Measurements from ENCODE around the gene SYNCRIP. TPM values are rescaled to one million over a fixed set of nuclear protein-coding genes. Genes with fewer than 3 reads are reported as not detected.

The SYNCRIP gene
- total and polyA plus RNA-seq, 2 donors (not counting 1 experiment from before 2014, with no cell fraction given): 29.2 to 44.3 TPM

DNA sequence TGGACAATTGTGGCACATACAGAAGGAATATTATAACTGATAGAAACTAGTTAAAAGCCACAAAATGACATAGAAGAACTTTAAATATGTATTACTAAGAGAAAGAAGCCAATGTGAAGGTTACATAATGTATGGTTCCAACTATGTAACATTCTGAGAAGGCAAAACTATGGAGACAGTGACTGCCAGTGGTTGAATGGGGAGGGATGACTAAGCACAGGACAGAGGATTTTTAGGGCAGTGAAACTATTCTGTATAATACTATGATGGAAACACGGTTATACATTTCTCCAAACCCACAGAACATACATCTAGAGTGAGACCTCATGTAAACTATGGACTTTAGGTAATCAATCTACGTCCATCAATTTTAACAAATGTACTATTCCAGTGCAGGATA is 22.4 kb downstream of the SYNCRIP start:
- Histone ChIP-seq H2AFZ (ENCODE audit: low read length) (no peak overlapping the region), H3K27me3 (ENCODE audit: control insufficient read depth, insufficient read depth, low read length) (no peaks in the 10 kb centered on the region), H3K4me2 (ENCODE audit: extremely low read depth, insufficient read depth, low read length) (no peak overlapping the region), H3K4me3 (replicated peaks in 1 of 4; ENCODE audit: control extremely low read depth in 1 of 4, insufficient read depth in 1 of 4, low read depth in 3 of 4, low read length in 4 of 4) (no peak overlapping the region), H4K20me1 (ENCODE audit: control insufficient read depth, extremely low read depth, insufficient read depth, low read length) (no peaks in the 10 kb centered on the region), H3K9ac (ENCODE audit: insufficient read depth, low read length) (no peak overlapping the region), H3K4me1 (ENCODE audit: control insufficient read depth, extremely low read depth, insufficient read depth, low read length) (no peaks in the 10 kb centered on the region), H3K79me2 (ENCODE audit: control insufficient read depth, insufficient read depth, low read length) (peaks cover 75% of the 10 kb centered on the region), H3K36me3 (ENCODE audit: control insufficient read depth, insufficient read depth, low read length) (peaks cover 15% of the 10 kb centered on the region), H3K9me3 (ENCODE audit: control insufficient read depth, insufficient read depth, low read depth, low read length) (no peaks in the 10 kb centered on the region), H3K27ac (ENCODE audit: insufficient read depth, low read length) (peak overlapping the region; percentile 6)
- DNase-seq (ENCODE audit: low read depth in 2 of 2): peak in 1 of 2 donors; percentile 22
- TF ChIP-seq, protein P1, sequence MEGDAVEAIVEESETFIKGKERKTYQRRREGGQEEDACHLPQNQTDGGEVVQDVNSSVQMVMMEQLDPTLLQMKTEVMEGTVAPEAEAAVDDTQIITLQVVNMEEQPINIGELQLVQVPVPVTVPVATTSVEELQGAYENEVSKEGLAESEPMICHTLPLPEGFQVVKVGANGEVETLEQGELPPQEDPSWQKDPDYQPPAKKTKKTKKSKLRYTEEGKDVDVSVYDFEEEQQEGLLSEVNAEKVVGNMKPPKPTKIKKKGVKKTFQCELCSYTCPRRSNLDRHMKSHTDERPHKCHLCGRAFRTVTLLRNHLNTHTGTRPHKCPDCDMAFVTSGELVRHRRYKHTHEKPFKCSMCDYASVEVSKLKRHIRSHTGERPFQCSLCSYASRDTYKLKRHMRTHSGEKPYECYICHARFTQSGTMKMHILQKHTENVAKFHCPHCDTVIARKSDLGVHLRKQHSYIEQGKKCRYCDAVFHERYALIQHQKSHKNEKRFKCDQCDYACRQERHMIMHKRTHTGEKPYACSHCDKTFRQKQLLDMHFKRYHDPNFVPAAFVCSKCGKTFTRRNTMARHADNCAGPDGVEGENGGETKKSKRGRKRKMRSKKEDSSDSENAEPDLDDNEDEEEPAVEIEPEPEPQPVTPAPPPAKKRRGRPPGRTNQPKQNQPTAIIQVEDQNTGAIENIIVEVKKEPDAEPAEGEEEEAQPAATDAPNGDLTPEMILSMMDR (conservative IDR thresholded peaks at IDR 0.05 in 1 of 2, IDR thresholded peaks at IDR 0.05 in 1 of 2; ENCODE audit: low read depth in 1 of 2, low read length in 2 of 2): no peak
- TF ChIP-seq EZH2 (IDR thresholded peaks at IDR 0.05; ENCODE audit: low read length, missing control alignments): no peak

DNA sequence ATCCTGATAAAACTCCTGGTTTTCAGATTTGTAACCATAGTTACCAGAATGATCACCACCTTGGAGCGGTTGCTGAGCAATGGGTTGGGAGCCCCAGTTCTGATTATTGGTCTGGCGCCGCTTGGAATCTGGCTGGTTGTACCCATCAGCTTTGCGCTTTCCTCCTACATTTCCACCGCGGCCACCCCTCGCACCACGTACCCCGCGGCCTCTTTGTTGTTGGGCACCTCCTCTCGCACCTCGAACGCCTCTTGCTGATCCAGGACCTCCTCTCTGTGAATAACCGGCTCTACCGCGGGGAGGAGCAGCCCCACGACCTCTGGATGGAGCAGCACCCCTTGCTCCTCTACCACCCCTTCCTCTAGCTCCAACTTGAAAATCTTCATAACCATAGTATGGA is 27.9 kb downstream of the SYNCRIP start:
- no peaks in the 10 kb centered on the region for H4K20me1 ChIP-seq (ENCODE audit: control insufficient read depth, extremely low read depth, insufficient read depth, low read length)
- no peaks in the 10 kb centered on the region for H3K27me3 ChIP-seq (ENCODE audit: control insufficient read depth, insufficient read depth, low read length)
- peaks cover 26% of the 10 kb centered on the region for H3K79me2 ChIP-seq (ENCODE audit: control insufficient read depth, insufficient read depth, low read length)
- no peak overlapping the region for H3K9ac ChIP-seq (ENCODE audit: insufficient read depth, low read length)
- peaks cover 7% of the 10 kb centered on the region for H3K36me3 ChIP-seq (ENCODE audit: control insufficient read depth, insufficient read depth, low read length)
- no peak overlapping the region for H3K4me2 ChIP-seq (ENCODE audit: extremely low read depth, insufficient read depth, low read length)
- TF ChIP-seq, protein P1 (conservative IDR thresholded peaks at IDR 0.05 in 1 of 2, IDR thresholded peaks at IDR 0.05 in 1 of 2; ENCODE audit: low read depth in 1 of 2, low read length in 2 of 2): no peak
- no peak for TF ChIP-seq EZH2 (IDR thresholded peaks at IDR 0.05; ENCODE audit: low read length, missing control alignments)
- H3K27ac ChIP-seq (ENCODE audit: insufficient read depth, low read length): no peak overlapping the region
- H3K4me1 ChIP-seq (ENCODE audit: control insufficient read depth, extremely low read depth, insufficient read depth, low read length): no peaks in the 10 kb centered on the region
- no peak overlapping the region for H2AFZ ChIP-seq (ENCODE audit: low read length)
- H3K4me3 ChIP-seq (replicated peaks in 1 of 4; ENCODE audit: control extremely low read depth in 1 of 4, insufficient read depth in 1 of 4, low read depth in 3 of 4, low read length in 4 of 4): no peak overlapping the region
- H3K9me3 ChIP-seq (ENCODE audit: control insufficient read depth, insufficient read depth, low read depth, low read length): no peaks in the 10 kb centered on the region
- DNase-seq (ENCODE audit: low read depth in 2 of 2): no peak

DNA sequence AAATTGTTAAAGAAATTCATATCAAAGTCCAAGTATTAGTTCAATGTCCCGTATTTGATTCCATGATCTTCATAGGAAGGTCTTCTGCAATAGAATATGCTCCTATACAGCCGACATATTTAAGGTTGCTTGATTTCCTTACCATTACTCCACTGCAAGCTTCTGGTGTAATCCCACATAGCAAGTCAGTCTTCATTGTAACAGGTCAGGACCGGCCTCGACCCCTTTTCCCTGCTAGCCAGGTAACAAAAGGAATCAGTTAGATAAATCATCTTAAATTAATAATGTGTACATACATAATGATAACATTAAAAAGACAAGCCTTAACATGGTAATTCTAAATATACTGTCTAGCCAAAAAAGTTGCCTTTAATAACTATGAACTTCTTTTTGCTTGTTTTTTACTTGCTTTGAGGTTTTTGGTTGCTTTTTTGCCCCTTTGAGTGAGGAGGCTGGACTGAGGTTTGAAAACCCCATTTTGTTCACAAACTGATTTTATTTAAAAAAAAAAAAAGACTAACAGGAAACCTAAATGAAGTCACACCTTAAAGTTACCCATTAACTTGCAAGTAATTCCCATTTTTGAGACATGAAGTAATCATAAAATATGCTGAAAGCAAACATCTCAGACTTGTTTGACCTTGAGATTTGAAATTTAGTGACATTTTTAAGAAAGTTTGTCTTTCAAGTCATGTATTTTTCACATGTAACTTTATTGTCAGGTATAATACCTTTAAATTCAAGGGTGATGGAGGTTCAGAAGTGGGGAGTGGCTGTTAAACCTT is 29.8 kb downstream of the SYNCRIP start:
- Histone ChIP-seq H3K27me3 (ENCODE audit: control insufficient read depth, insufficient read depth, low read length) (no peaks in the 10 kb centered on the region), H4K20me1 (ENCODE audit: control insufficient read depth, extremely low read depth, insufficient read depth, low read length) (no peaks in the 10 kb centered on the region), H3K27ac (ENCODE audit: insufficient read depth, low read length) (no peak overlapping the region), H3K9me3 (ENCODE audit: control insufficient read depth, insufficient read depth, low read depth, low read length) (no peaks in the 10 kb centered on the region), H3K36me3 (ENCODE audit: control insufficient read depth, insufficient read depth, low read length) (peaks cover 3% of the 10 kb centered on the region), H3K4me3 (replicated peaks in 1 of 4; ENCODE audit: control extremely low read depth in 1 of 4, insufficient read depth in 1 of 4, low read depth in 3 of 4, low read length in 4 of 4) (no peak overlapping the region), H3K4me1 (ENCODE audit: control insufficient read depth, extremely low read depth, insufficient read depth, low read length) (no peaks in the 10 kb centered on the region), H3K4me2 (ENCODE audit: extremely low read depth, insufficient read depth, low read length) (no peak overlapping the region), H3K79me2 (ENCODE audit: control insufficient read depth, insufficient read depth, low read length) (peaks cover 15% of the 10 kb centered on the region), H3K9ac (ENCODE audit: insufficient read depth, low read length) (no peak overlapping the region), H2AFZ (ENCODE audit: low read length) (no peak overlapping the region)
- DNase-seq (ENCODE audit: low read depth in 2 of 2): no peak
- TF ChIP-seq EZH2 (IDR thresholded peaks at IDR 0.05; ENCODE audit: low read length, missing control alignments): no peak

Measured in fibroblast of lung (primary cell).